A549 (cell line): ENCODE results near the gene RYR3. TPM values are rescaled to one million over a fixed set of nuclear protein-coding genes. Genes with fewer than 3 reads are reported as not detected.

Experiments used
- ATAC-seq, 2 experiments: fragments of 200-7000 bp in 1 of 2; fragments of >200 bp in 1 of 2; cut with Nextera tagmentation in 1 of 2; cut with Tn5 transposase in 1 of 2; 3 replicates each; pipeline versions ENCODE4 v1.8.0 to v1.9.1; 2018 to 2020; ENCODE audit warnings: mild to moderate bottlenecking in 1 of 2, moderate library complexity in 1 of 2
- CTCF ChIA-PET: fragments of 300-600 bp; sonication (Branson Sonifier 250); formaldehyde crosslinking; extraction: SDS; loops from one replicate; lab custom pipeline; 2021; ENCODE audit warnings: antibody characterized with exemption, inconsistent platforms; lab: Yijun Ruan, JAX
- POLR2A ChIA-PET: fragments of 350-600 bp; formaldehyde crosslinking; extraction: SDS; loops from one replicate; lab custom pipeline; 2021; ENCODE audit warnings: antibody characterized with exemption, inconsistent platforms; lab: Yijun Ruan, JAX
- DNase-seq, 2 experiments: peaks; one replicate each; pipeline versions ENCODE4 v3.0.0 to v3.0.0-alpha.2; 2011 to 2016; ENCODE audit warnings: low read depth in 1 of 2, low spot score in 1 of 2
- FAIRE-seq: peaks from 2 replicates; lab custom pipeline; 2011; peaks lifted over from hg19 to GRCh38; lab: Jason Lieb, UNC
- H3K27ac ChIP-seq, 2 experiments: fragments of >200 bp; sonication (Bioruptor Twin); formaldehyde crosslinking; 3 replicates each; pipeline ENCODE4 v1.5.1; 2016 to 2017
- H3K4me1 ChIP-seq: fragments of >200 bp; sonication (Bioruptor Twin); formaldehyde crosslinking; 3 replicates; pipeline ENCODE4 v1.6.1; 2016
- H3K4me2 ChIP-seq: fragments of >200 bp; sonication (Bioruptor Twin); formaldehyde crosslinking; 3 replicates; pipeline ENCODE4 v1.6.1; 2016
- H3K4me3 ChIP-seq: fragments of >200 bp; sonication (Bioruptor Twin); formaldehyde crosslinking; 3 replicates; pipeline ENCODE4 v1.5.1; 2016
- H3K9me3 ChIP-seq: fragments of >200 bp; sonication (Bioruptor Twin); formaldehyde crosslinking; 3 replicates; pipeline ENCODE4 v1.6.1; 2016
- CBX8 ChIP-seq: fragments of 200-600 bp; sonication (generic); IDR thresholded peaks from 2 replicates; pipeline ENCODE4 v1.6.1; 2016
- CEBPB ChIP-seq, 2 experiments: fragments of >200 bp in 1 of 2; sonication (Bioruptor Twin) in 1 of 2; formaldehyde crosslinking in 1 of 2; IDR thresholded peaks; 2 replicates each; pipeline ENCODE4 v1.6.1; 2012 to 2016
- CHD2 ChIP-seq: fragments of 150-350 bp; IDR thresholded peaks from 2 replicates; pipeline ENCODE4 v1.6.1; 2014; ENCODE audit warnings: low read length; ENCODE audit not compliant: partially characterized antibody
- FOSB ChIP-seq: fragments of 250-450 bp; sonication (Bioruptor Pico); IDR thresholded peaks from 2 replicates; pipeline ENCODE4 v1.5.0; 2020; ENCODE audit warnings: mild to moderate bottlenecking, moderate library complexity
- GATA3 ChIP-seq: IDR thresholded peaks from 2 replicates; pipeline ENCODE4 v1.6.1; 2012; ENCODE audit warnings: borderline replicate concordance
- HES2 ChIP-seq: fragments of >200 bp; sonication (Bioruptor Twin); formaldehyde crosslinking; IDR thresholded peaks from 2 replicates; pipeline ENCODE4 v1.6.1; 2016
- HEYL ChIP-seq: fragments of 250-450 bp; sonication (Bioruptor Pico); IDR thresholded peaks from 2 replicates; pipeline ENCODE4 v1.8.0; 2021; ENCODE audit warnings: mild to moderate bottlenecking, moderate library complexity
- HOXA7 ChIP-seq: fragments of 250-450 bp; sonication (Bioruptor Pico); IDR thresholded peaks from 2 replicates; pipeline ENCODE4 v1.5.0; 2020; ENCODE audit warnings: mild to moderate bottlenecking, moderate library complexity
- HOXB13 ChIP-seq: fragments of 250-450 bp; sonication (Bioruptor Pico); IDR thresholded peaks from 2 replicates; pipeline ENCODE4 v1.5.0; 2020; ENCODE audit warnings: low read depth, mild to moderate bottlenecking, moderate library complexity
- HOXB5 ChIP-seq: fragments of 250-450 bp; sonication (Bioruptor Pico); IDR thresholded peaks from 2 replicates; pipeline ENCODE4 v1.5.0; 2020; ENCODE audit warnings: mild to moderate bottlenecking, moderate library complexity
- KDM5A ChIP-seq: fragments of 200-600 bp; sonication (generic); IDR thresholded peaks from 2 replicates; pipeline ENCODE4 v1.6.1; 2016; ENCODE audit warnings: antibody characterized with exemption, mild to moderate bottlenecking
- MAFK ChIP-seq: fragments of 450-650 bp; IDR thresholded peaks from 2 replicates; pipeline ENCODE4 v1.6.1; 2014; ENCODE audit not compliant: partially characterized antibody
- MAZ ChIP-seq: fragments of 150-350 bp; IDR thresholded peaks from 2 replicates; pipeline ENCODE4 v1.6.1; 2014; ENCODE audit warnings: antibody characterized with exemption, low read depth, low read length, borderline replicate concordance
- NPAS2 ChIP-seq: fragments of 250-450 bp; sonication (Bioruptor Pico); IDR thresholded peaks from 2 replicates; pipeline ENCODE4 v1.8.0; 2022; ENCODE audit warnings: mild to moderate bottlenecking, moderate library complexity, borderline replicate concordance
- NR3C1 ChIP-seq: fragments of >200 bp; sonication (Bioruptor Twin); formaldehyde crosslinking; IDR thresholded peaks from 3 replicates; pipeline ENCODE4 v1.6.1; 2017
- POLR2A ChIP-seq: IDR thresholded peaks from 2 replicates; pipeline ENCODE4 v1.6.1; 2012; ENCODE audit warnings: mild to moderate bottlenecking, low read length
- RAD21 ChIP-seq, 2 experiments: fragments of >200 bp in 1 of 2; sonication (Bioruptor Twin) in 1 of 2; formaldehyde crosslinking in 1 of 2; IDR thresholded peaks in 1 of 2; conservative IDR thresholded peaks in 1 of 2; 2 replicates in 1 of 2; 3 replicates in 1 of 2; pipeline ENCODE4 v1.6.1; 2012 to 2018; ENCODE audit warnings: inconsistent platforms in 1 of 2
- RCOR1 ChIP-seq: fragments of 150-350 bp; IDR thresholded peaks from 2 replicates; pipeline ENCODE4 v1.6.1; 2014; ENCODE audit warnings: antibody characterized with exemption, low read length, low read depth
- REST ChIP-seq: fragments of 200-600 bp; sonication (generic); IDR thresholded peaks from 2 replicates; pipeline ENCODE4 v1.6.1; 2016; ENCODE audit warnings: antibody characterized with exemption, mild to moderate bottlenecking, moderate library complexity
- TP53 ChIP-seq: fragments of 250-450 bp; sonication (Bioruptor Pico); IDR thresholded peaks from 2 replicates; pipeline ENCODE4 v1.5.0; 2021; ENCODE audit warnings: mild to moderate bottlenecking, moderate library complexity
- ZC3H11A ChIP-seq: fragments of 450-650 bp; IDR thresholded peaks from 2 replicates; pipeline ENCODE4 v1.6.1; 2014; ENCODE audit warnings: antibody characterized with exemption, mild to moderate bottlenecking
- WGBS: methylation state at CpG from one replicate; pipeline ENCODE4 v1.1.6; 2017; ENCODE audit errors: missing lambda C conversion rate; 5-methylcytosine and 5-hydroxymethylcytosine counted together
- polyA plus RNA-seq, 4 experiments: library from polyadenylated mRNA; depleted of rRNA in 3 of 4; stranded (reverse); fragments of >200 nt; fragmentation: RNase III in 1 of 4; extraction: RNeasy Plus Mini Kit Qiagen cat#74134 plus additional on column Dnase treatment in 1 of 4; gene quantifications; 2 replicates in 3 of 4; 3 replicates in 1 of 4; pipeline ENCODE4 v1.2.3, GENCODE V29; 2011 to 2017
- TF ChIP-seq, protein P1 (sequence below): fragments of 150-350 bp; IDR thresholded peaks from 2 replicates; pipeline ENCODE4 v1.6.1; 2014; ENCODE audit warnings: low read depth, mild to moderate bottlenecking, low read length
- TF ChIP-seq, protein P2 (sequence below): IDR thresholded peaks from 2 replicates; pipeline ENCODE4 v1.6.1; 2012

Gene RYR3
- polyA plus RNA-seq, 2 of the 4 experiments (the other 2 are of a cell fraction) = 0.03 TPM; not detected in 1

- DNase-seq (no peak), ATAC-seq (no peak), FAIRE-seq (no peak)
- ChIA-PET CTCF (interaction anchor here (1.1 to 6.1 kb wide), 4 partner anchors 20 to 420 kb away, joined by 3 to 37 read pairs (median 12); no protein-coding TSS in a partner anchor), POLR2A (no interaction called here)
- Histone ChIP-seq H3K4me1 (no peaks in the 10 kb centered on the region; the same call in 2 of the 3 replicates), H3K4me2 (no peak overlapping the region), H3K4me3 (no peak overlapping the region), H3K27ac (no peak overlapping the region), H3K9me3 (no peaks in the 10 kb centered on the region)
- TF ChIP-seq HEYL (CRISPR knock-in tag) = no peak
- no peak for TF ChIP-seq HES2
- no peak for TF ChIP-seq NR3C1
- no peak for TF ChIP-seq CBX8
- no peak for TF ChIP-seq ZC3H11A
- TF ChIP-seq HOXA7 (CRISPR knock-in tag) = no peak
- TF ChIP-seq, protein P1, sequence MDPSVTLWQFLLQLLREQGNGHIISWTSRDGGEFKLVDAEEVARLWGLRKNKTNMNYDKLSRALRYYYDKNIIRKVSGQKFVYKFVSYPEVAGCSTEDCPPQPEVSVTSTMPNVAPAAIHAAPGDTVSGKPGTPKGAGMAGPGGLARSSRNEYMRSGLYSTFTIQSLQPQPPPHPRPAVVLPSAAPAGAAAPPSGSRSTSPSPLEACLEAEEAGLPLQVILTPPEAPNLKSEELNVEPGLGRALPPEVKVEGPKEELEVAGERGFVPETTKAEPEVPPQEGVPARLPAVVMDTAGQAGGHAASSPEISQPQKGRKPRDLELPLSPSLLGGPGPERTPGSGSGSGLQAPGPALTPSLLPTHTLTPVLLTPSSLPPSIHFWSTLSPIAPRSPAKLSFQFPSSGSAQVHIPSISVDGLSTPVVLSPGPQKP = no peak
- TF ChIP-seq POLR2A = no peak
- TF ChIP-seq REST = no peak
- 74% methylated on average over 7 of the region's 7 CpGs for WGBS
These were observed 4.3 kb downstream of the RYR3 start for GRCh38 chr15:33315044-33315443.

GRCh38 chr15:33317896-33318295, 7.1 kb downstream of the RYR3 start:
- Histone ChIP-seq H3K4me1 (no peaks in the 10 kb centered on the region), H3K4me2 (no peak overlapping the region), H3K4me3 (no peak overlapping the region), H3K27ac (no peak overlapping the region), H3K9me3 (no peaks in the 10 kb centered on the region)
- ChIA-PET POLR2A (no interaction called here), CTCF (interaction anchor here (0.9 to 6.1 kb wide), 6 partner anchors 10 to 394 kb away, joined by 3 to 37 read pairs (median 4); no protein-coding TSS in a partner anchor)
- TF ChIP-seq GATA3 (no peak), KDM5A (no peak), HOXB5 (CRISPR knock-in tag) (no peak), RCOR1 (no peak), POLR2A (no peak), HOXA7 (CRISPR knock-in tag) (no peak), NPAS2 (CRISPR knock-in tag) (no peak), FOSB (CRISPR knock-in tag) (no peak)
- DNase-seq (no peak), FAIRE-seq (no peak), ATAC-seq (no peak)

DNA sequence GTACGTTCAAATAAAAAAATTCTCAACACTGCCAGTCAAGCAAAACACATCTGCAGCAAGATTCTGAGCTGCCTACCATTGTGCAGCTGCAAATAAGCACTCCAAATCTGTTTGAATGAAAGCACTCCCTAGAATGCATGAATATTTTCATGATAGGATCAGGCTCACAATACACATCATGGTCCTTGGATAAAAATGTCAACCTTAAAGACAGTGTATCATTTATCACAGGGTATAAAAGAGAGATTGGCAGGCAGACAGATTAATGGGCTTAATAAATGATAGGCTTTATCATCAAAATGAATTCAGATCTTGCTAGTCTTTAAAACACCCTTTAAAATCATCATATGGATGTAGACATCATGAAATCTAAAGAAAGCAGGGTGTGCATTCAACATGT, 9.2 kb downstream of the RYR3 start:
- FAIRE-seq (no peak), ATAC-seq (no peak)
- POLR2A ChIA-PET = no interaction called here
- H3K27ac ChIP-seq = no peak overlapping the region
- H3K4me3 ChIP-seq = no peak overlapping the region
- no peak overlapping the region for H3K4me2 ChIP-seq
- H3K4me1 ChIP-seq = no peaks in the 10 kb centered on the region
- TF ChIP-seq TP53 (CRISPR knock-in tag) (no peak), KDM5A (no peak), MAZ (no peak), POLR2A (no peak), HOXB13 (CRISPR knock-in tag) (no peak), CHD2 (no peak), HOXB5 (CRISPR knock-in tag) (no peak), GATA3 (no peak), MAFK (no peak), REST (no peak), CEBPB (IDR thresholded peaks at IDR 0.05) (no peak), RAD21 (conservative IDR thresholded peaks at IDR 0.05 in 1 of 2, IDR thresholded peaks at IDR 0.05 in 1 of 2) (no peak), CBX8 (no peak), RCOR1 (no peak)
- TF ChIP-seq, protein P2, sequence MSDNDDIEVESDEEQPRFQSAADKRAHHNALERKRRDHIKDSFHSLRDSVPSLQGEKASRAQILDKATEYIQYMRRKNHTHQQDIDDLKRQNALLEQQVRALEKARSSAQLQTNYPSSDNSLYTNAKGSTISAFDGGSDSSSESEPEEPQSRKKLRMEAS = no peak
- TF ChIP-seq, all 56 proteins: peak for 0
- CTCF ChIA-PET = interaction anchor here (1.5 kb wide), 1 partner anchor 381 kb away, joined by 3 read pairs; no protein-coding TSS in a partner anchor
- 20% methylated on average over 1 of the region's 1 CpG for WGBS
- DNase-seq = no peak
- no peaks in the 10 kb centered on the region for H3K9me3 ChIP-seq
